GM23338 (cell line): ENCODE data around the gene GRIN2C. TPM values are rescaled to one million over a fixed set of nuclear protein-coding genes. Genes with fewer than 3 reads are reported as not detected.

Source experiments
- ATAC-seq: fragments of 200-7000 bp; cut with Tn5 transposase; 3 replicates; pipeline ENCODE4 v1.9.1; 2020
- DNase-seq: peaks from one replicate; pipeline ENCODE4 v3.0.0-alpha.2; 2015; ENCODE audit warnings: low spot score
- H2AFZ ChIP-seq: fragments of 200-600 bp; sonication (generic); 2 replicates; pipeline ENCODE4 v1.8.0; 2016; ENCODE audit warnings: antibody characterized with exemption, mild to moderate bottlenecking, moderate library complexity
- H3F3A ChIP-seq: fragments of 200-600 bp; sonication (generic); replicated peaks from 2 replicates; pipeline ENCODE4 v1.8.0; 2017; ENCODE audit warnings: antibody characterized with exemption, mixed run types, low read depth
- H3K27ac ChIP-seq: fragments of 200-600 bp; sonication (generic); 2 replicates; pipeline ENCODE4 v1.6.1; 2016; ENCODE audit warnings: low read depth
- H3K27me3 ChIP-seq: fragments of 200-600 bp; sonication (generic); 2 replicates; pipeline ENCODE4 v1.8.0; 2016; ENCODE audit warnings: mild to moderate bottlenecking, mixed run types, moderate library complexity; ENCODE audit not compliant: insufficient read depth
- H3K36me3 ChIP-seq: fragments of 200-600 bp; sonication (generic); 2 replicates; pipeline ENCODE4 v1.8.0; 2016; ENCODE audit warnings: mild to moderate bottlenecking; ENCODE audit not compliant: insufficient read depth
- H3K4me1 ChIP-seq: fragments of 200-600 bp; sonication (generic); 2 replicates; pipeline ENCODE4 v1.8.0; 2016; ENCODE audit warnings: mild to moderate bottlenecking, moderate library complexity; ENCODE audit not compliant: insufficient read depth
- H3K4me2 ChIP-seq: fragments of 200-600 bp; sonication (generic); 2 replicates; pipeline ENCODE4 v1.7.1; 2017; ENCODE audit warnings: mixed run types
- H3K4me3 ChIP-seq: fragments of 200-600 bp; sonication (generic); 2 replicates; pipeline ENCODE4 v1.6.1; 2016; ENCODE audit warnings: mixed run types
- H3K79me2 ChIP-seq: fragments of 200-600 bp; sonication (generic); replicated peaks from 2 replicates; pipeline ENCODE4 v1.8.0; 2017; ENCODE audit warnings: mild to moderate bottlenecking; ENCODE audit not compliant: insufficient read depth
- H3K9me2 ChIP-seq: fragments of 200-600 bp; sonication (generic); 2 replicates; pipeline ENCODE4 v1.8.0; 2017; ENCODE audit not compliant: insufficient read depth
- H4K20me1 ChIP-seq: fragments of 200-600 bp; sonication (generic); replicated peaks from 2 replicates; pipeline ENCODE4 v1.8.0; 2017; ENCODE audit warnings: mild to moderate bottlenecking; ENCODE audit not compliant: insufficient read depth
- H3K27ac Mint-ChIP-seq: 2 replicates; pipeline ENCODE4 v1.8.0; 2020; ENCODE audit warnings: inconsistent platforms, mild to moderate bottlenecking, moderate library complexity, mixed read lengths
- H3K27me3 Mint-ChIP-seq: 3 replicates; pipeline ENCODE4 v1.8.0; 2022; ENCODE audit warnings: low read depth, mild to moderate bottlenecking, moderate library complexity, mixed read lengths, inconsistent platforms; ENCODE audit not compliant: insufficient read depth, poor library complexity
- H3K36me3 Mint-ChIP-seq: 3 replicates; pipeline ENCODE4 v1.8.0; 2021; ENCODE audit warnings: low read depth, mild to moderate bottlenecking, inconsistent platforms, moderate library complexity, mixed read lengths
- H3K4me1 Mint-ChIP-seq: 3 replicates; pipeline ENCODE4 v1.8.0; 2020; ENCODE audit warnings: mild to moderate bottlenecking, inconsistent platforms, mixed read lengths
- H3K4me3 Mint-ChIP-seq: 3 replicates; pipeline ENCODE4 v1.8.0; 2021; ENCODE audit warnings: moderate library complexity, mild to moderate bottlenecking, inconsistent platforms, mixed read lengths
- H3K9me3 Mint-ChIP-seq: 3 replicates; pipeline ENCODE4 v1.8.0; 2020; ENCODE audit warnings: moderate library complexity, mild to moderate bottlenecking, inconsistent platforms, mixed read lengths
- CREB1 ChIP-seq: fragments of 250-450 bp; sonication (Bioruptor Pico); IDR thresholded peaks from 2 replicates; pipeline ENCODE4 v1.5.0; 2020; ENCODE audit warnings: low read depth, mild to moderate bottlenecking, moderate library complexity
- CTCF ChIP-seq, 2 experiments: fragments of 200-600 bp in 1 of 2; sonication (generic) in 1 of 2; conservative IDR thresholded peaks; 2 replicates each; pipeline versions ENCODE4 v1.5.1 to v1.6.1; 2016 to 2017; ENCODE audit warnings: antibody characterized with exemption in 2 of 2, low read depth in 2 of 2, mild to moderate bottlenecking in 2 of 2, moderate library complexity in 1 of 2
- ETS1 ChIP-seq: IDR thresholded peaks from 2 replicates; pipeline ENCODE4 v1.6.1; 2016; ENCODE audit warnings: antibody characterized with exemption
- EZH2 ChIP-seq: fragments of 200-600 bp; sonication (generic); IDR thresholded peaks from one replicate; pipeline ENCODE4 v1.8.0; 2017; ENCODE audit warnings: antibody characterized with exemption, mild to moderate bottlenecking, low read depth; ENCODE audit not compliant: unreplicated experiment
- EZH2phosphoT487 ChIP-seq: fragments of 200-600 bp; sonication (generic); IDR thresholded peaks from one replicate; pipeline ENCODE4 v1.8.1; 2018; ENCODE audit warnings: antibody characterized with exemption; ENCODE audit not compliant: unreplicated experiment
- JUNB ChIP-seq: IDR thresholded peaks from one replicate; pipeline ENCODE4 v1.6.1; 2016; ENCODE audit warnings: antibody characterized with exemption; ENCODE audit not compliant: unreplicated experiment
- NANOG ChIP-seq: IDR thresholded peaks from 2 replicates; pipeline ENCODE4 v1.6.1; 2016; ENCODE audit warnings: antibody characterized with exemption, borderline replicate concordance
- POLR2AphosphoS5 ChIP-seq: IDR thresholded peaks from 2 replicates; pipeline ENCODE4 v1.6.1; 2016; ENCODE audit warnings: antibody characterized with exemption, low read depth
- REST ChIP-seq: IDR thresholded peaks from one replicate; pipeline ENCODE4 v1.6.1; 2018; ENCODE audit warnings: antibody characterized with exemption; ENCODE audit not compliant: unreplicated experiment
- STAT1 ChIP-seq: IDR thresholded peaks from one replicate; pipeline ENCODE4 v1.6.1; 2016; ENCODE audit warnings: antibody characterized with exemption; ENCODE audit not compliant: unreplicated experiment
- ZNF114 ChIP-seq: fragments of 250-450 bp; sonication (Bioruptor Pico); IDR thresholded peaks from 2 replicates; pipeline ENCODE4 v1.5.0; 2020; ENCODE audit warnings: mild to moderate bottlenecking, moderate library complexity
- ZNF331 ChIP-seq: fragments of 250-450 bp; sonication (Bioruptor Pico); IDR thresholded peaks from 2 replicates; pipeline ENCODE4 v1.5.0; 2020; ENCODE audit warnings: low read depth, mild to moderate bottlenecking, moderate library complexity
- ZNF462 ChIP-seq: fragments of 250-450 bp; sonication (Bioruptor Pico); IDR thresholded peaks from 2 replicates; pipeline ENCODE4 v1.5.0; 2020; ENCODE audit warnings: mild to moderate bottlenecking, moderate library complexity
- polyA plus RNA-seq: library from polyadenylated mRNA; unstranded; fragments of >200 nt; fragmentation: Nextera tagmentation; extraction: Ambion mirVana; gene quantifications from 2 replicates; pipeline ENCODE4 v1.2.1, GENCODE V29; 2016
- total RNA-seq: library from RNA; depleted of rRNA; stranded (reverse); fragments of >200 nt; shearing (Covaris generic); gene quantifications from 2 replicates; pipeline ENCODE4 v1.2.3, GENCODE V29; 2014

GRIN2C gene
- total and polyA plus RNA-seq, 2 experiments from 2014 or later, result 0.10 to 0.19 TPM

GRCh38 chr17:74870512-74870911, 10.8 kb upstream of the GRIN2C start:
- H3K4me3 ChIP-seq, result no peak overlapping the region
- no peak for DNase-seq
- ATAC-seq, result no peak
- Mint-ChIP-seq H3K9me3 (peaks cover 2% of the 10 kb centered on the region; the same call in 1 of the 3 replicates), H3K36me3 (peaks cover 6% of the 10 kb centered on the region; the same call in 1 of the 3 replicates), H3K27ac (no peak overlapping the region), H3K4me1 (peaks cover 18% of the 10 kb centered on the region), H3K27me3 (peaks cover 23% of the 10 kb centered on the region), H3K4me3 (no peak overlapping the region)
- peaks cover 9% of the 10 kb centered on the region; the same call in 1 of the 2 replicates for H3K4me1 ChIP-seq
- H2AFZ ChIP-seq, result no peak overlapping the region
- no peaks in the 10 kb centered on the region for H3K36me3 ChIP-seq
- H3K79me2 ChIP-seq, result no peaks in the 10 kb centered on the region
- 0 out of 2 replicates have a peak, but pooled peaks cover 7% of the 10 kb centered on the region for H3K27me3 ChIP-seq
- no peak for TF ChIP-seq POLR2AphosphoS5
- no peak for TF ChIP-seq ZNF462
- TF ChIP-seq NANOG, result no peak
- no peak for TF ChIP-seq CREB1 (CRISPR knock-in tag)
- no peak for TF ChIP-seq EZH2phosphoT487
- no peak for TF ChIP-seq CTCF (conservative IDR thresholded peaks at IDR 0.05; ENCODE audit: low read depth in 2 of 2)
- no peak for TF ChIP-seq ZNF114
- TF ChIP-seq ETS1, result no peak
- TF ChIP-seq REST, result no peak
- TF ChIP-seq STAT1, result no peak
- no peak for TF ChIP-seq EZH2
- TF ChIP-seq JUNB, result no peak
- TF ChIP-seq ZNF331 (CRISPR knock-in tag), result no peak
- H3K4me2 ChIP-seq, result no peak overlapping the region
- H3K27ac ChIP-seq, result no peak overlapping the region
- 0 out of 2 replicates have a peak, but pooled peaks cover 4% of the 10 kb centered on the region for H3F3A ChIP-seq
- peaks cover 3% of the 10 kb centered on the region; the same call in 1 of the 2 replicates for H4K20me1 ChIP-seq
- H3K9me2 ChIP-seq, result no peaks in the 10 kb centered on the region
